GM21786 (cell line): ENCODE results near the gene DNAAF5.

ENCODE experiments used
- ATAC-seq: cut with Tn5 transposase; IDR thresholded peaks from one replicate; pipeline ENCODE4 v1.9.1; 2021; ENCODE audit not compliant: unreplicated experiment

The DNAAF5 gene

DNA sequence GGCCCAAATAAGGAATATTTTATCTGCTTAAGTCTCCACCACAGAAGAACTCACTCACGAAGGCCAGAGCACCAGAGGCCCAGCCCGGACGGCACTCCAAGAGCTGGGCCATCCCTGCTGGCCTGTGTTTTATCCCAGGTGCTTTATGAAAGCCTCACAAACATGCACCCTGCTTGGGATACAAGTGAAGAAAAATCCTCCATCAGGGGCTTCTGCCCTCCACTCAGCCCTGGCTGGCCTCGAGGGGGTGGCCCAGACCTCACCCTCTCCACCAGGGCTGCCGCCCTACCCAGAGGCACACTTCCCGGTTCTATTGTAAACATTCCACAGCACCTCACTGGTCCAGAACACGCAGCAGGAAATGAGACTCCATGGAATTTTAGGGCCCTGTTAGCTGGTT, 19.8 kb upstream of the DNAAF5 start:
- no peak for ATAC-seq

DNA sequence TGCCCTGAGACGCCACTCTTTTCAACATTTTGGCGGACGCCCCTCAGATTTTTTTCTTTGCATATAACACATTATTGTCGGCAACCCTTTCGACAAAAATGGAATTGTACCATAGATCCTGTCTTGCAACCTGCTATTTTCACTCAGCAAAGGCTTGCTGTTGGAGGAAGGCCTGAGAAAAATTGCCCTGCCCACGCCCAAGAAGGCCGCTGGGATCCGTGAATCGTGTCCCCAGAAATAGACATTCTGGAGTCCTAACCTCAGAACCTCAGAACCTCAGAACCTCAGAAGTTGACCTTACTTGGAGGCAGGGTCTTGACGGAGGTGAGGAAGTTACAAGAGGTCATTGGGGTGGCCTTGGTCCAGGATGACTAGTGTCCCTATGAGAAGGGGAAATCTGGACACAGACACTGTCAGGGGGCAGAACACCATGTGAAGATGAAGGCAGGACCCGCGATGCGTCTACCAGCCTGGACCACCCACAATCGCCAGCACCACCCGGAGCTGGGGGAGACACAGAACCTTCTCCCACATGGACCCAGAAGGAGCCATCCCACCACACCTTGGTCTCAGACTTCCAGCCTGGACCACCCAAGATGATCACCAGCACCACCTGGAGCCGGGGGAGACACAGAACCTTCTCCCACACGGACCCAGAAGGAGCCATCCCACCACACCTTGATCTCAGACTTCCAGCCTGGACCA, 19.1 kb upstream of the DNAAF5 start:
- ATAC-seq = no peak

DNA sequence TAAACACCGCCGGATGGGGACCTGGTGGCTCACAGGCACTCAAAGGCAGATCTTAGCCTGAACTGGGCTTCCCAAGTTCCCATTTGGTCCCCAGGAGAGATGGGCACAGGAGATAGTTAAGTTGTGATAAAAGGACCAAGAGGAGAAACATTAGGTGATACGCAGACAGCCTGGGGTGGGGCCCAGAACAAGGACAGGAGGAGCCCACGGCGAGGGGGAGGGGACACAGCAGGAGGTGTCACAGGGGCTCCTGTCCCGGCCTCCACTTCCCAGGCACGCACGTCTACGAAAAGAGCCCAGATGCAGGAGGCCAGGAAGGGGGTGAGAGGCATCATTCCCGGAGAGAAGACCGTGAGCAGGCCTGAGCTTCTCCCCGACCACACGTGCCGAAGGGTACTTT, 16.3 kb upstream of the DNAAF5 start:
- no peak for ATAC-seq

DNA sequence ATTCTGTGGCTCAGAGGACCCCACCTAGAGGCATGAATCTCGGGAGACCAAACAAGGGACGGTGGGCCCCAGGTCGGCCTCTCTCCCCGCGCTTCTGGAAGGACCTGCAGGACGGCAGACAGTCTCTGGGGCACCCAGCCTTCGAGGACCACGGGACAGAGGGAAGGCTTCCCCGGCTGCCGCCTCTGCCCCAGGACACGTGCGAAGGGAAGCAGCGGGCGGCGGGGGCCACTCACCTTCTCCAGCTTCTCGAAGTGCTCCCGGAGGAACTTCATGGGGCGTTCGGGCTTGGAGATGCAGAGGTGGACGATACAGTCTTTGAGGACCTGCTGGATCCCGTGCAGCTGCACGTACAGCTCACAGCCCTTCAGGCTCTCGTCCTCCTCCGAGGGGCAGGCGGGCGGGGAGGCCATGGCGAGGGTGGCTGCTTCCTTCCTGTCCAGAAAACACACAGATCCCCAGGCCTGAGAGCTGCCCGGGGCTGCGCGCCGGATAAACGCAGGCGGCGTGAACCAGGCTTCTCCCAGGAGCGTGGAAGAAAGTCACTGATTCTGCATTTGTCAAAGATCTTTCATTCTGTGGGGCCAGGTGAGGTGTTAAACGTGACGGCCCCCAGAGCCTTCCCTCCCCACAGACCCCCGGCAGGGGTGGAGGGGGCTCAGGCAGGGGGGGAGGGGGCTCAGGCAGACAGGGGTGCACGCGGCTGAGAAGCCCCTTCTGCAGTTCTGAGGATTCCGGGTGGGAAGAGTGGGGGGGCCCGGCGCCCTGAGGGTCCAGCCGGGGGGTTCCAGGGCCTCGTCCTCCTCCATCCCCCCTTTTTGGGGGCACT, 15.2 kb upstream of the DNAAF5 start:
- no peak for ATAC-seq

DNA sequence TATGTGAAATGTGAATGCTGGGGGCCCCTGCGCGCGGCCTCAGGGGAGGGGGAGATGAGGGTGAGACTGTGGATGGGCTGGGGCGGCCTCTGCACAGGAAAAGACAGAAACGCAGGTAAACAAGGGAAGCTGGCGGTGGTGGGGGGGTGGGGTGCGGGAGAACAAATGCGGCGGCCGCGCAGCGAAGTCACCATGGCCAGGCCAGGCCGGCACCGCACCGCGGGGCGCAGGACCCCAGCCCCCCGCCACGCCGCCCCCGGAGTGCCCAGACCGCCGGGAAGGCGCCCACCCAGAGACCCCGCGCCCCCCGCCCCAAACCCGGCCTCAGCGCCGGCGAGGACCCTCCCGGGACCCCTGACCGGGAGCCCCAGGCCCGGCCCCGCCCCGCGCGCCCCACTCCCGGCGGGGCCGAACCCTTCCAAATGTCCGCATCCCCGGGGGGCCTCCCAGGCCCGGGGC, 14.5 kb upstream of the DNAAF5 start:
- ATAC-seq = no peak

DNA sequence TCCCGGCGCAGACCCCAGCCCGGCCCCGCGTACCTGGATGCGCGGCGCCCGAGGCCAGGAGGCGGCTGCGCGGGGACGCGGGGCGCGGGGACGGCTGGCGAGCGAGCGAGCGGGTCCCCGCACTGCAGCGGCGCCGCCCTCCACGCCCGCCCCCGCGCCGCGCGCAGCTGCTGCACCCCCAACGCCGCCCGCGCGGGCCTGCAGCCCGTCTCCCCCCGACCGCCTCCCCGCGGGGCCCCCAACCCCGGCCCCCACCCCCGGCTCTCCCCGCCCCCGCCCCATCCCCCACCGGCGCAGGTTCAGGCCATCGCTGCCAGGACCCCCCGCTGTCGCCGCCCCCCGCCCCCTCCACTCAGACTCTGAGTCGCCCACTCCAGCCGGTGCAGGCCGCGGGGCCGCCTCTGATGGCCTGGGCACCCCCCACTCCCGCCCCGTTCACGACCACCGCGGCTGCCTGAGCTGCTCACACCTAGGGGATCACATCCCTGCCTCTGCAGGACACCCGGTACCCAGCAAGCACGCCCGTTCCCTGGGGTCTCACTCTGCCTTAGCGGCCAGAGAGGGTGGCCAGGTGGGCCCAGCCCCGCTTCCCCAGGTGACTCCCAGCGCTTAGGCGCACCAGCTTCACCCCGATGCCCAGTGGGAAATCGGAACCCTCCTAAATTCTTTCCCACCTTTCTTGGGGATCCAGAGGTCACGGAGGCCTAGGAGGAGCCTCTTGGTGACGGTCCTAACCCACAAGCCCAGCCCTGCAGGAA, 13.9 kb upstream of the DNAAF5 start:
- no peak for ATAC-seq

DNA sequence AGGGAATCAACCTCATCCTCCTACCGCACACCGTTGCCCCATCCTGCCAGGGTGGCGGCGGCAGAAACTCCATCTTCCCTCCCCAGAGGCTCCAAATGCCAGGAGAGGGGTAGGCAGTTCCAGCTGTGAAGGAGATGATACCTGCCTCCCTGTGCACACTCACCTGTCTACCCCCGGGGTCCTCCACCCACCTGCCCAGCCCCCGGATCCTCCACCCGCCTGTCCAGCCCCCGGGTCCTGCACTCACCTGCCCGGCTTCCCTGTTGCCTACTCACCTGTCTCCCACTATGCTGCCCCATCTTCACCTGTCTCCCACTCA, 13.4 kb upstream of the DNAAF5 start:
- no peak for ATAC-seq

DNA sequence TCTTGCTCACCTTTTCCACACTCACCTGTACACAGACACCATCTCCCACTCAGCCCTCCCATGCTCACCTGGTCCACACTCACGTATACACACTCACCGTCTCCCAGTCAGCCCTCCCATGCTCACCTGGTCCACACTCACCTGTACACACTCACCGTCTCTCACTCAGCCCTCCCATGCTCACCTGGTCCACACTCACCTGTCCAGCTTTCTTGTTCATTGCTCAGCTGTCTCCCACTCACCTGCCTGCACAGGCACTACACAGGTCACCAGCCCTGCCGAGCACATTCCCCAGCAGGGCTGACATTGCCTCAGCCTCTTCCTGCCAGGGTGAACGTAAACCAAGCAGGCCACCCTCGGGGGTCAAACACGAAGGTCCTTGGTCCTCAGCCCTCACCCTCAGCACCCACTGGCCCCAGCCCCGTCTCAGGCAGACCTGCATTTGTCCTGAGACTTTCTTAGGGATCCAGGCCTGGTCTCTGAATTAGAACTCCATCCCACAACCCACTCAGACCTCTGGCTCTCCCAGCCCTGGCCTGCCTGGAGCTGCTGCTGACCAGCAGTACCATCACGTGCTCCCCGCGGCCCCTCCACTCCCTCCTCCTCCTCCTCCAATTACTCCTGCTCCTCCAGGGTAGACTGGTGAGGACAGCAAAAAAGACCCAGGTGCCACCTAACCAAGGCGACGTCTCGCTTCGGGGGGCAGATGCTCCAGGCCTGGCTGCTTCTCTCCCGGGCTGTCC, 12.8 kb upstream of the DNAAF5 start:
- no peak for ATAC-seq

DNA sequence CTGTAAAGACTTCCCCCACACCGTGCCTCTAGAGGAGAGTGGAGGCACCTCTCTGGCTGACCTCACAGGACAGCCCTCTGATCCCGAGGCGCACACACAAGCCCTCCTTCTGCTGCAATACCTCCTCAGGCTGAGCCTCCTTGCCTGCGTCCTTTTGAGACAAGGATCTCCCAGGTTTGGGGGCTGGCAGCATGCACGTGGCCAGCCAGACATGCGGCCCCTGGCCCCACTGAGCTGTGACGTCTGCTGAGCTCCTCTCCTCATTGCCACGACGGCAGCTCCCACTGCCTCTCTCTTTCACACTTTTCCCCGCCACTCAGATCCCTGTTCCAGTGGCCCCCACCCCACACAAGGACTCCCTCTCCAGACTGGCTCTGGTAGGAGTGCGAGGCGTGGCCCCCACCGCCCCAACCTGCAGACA, 12.2 kb upstream of the DNAAF5 start:
- no peak for ATAC-seq

DNA sequence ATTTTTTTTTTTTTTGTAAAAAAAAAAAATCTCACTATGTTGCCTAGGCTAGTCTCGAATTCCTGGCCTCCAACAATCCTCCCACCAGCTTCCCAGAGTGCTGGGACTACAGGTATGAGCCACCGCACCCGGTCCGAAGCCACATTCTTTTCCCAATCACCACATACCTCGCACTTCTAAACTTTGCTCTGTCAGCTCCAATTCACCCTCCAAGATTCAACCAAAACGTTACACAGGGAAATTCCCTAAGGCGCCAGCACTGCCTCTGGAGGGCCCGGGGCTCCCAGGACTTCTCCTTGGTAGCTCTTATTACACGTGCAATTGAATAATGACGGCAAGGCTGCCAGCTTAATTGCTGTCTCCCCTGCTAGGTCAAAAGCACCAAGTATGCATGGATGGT, 10.3 kb upstream of the DNAAF5 start:
- ATAC-seq = no peak

DNA sequence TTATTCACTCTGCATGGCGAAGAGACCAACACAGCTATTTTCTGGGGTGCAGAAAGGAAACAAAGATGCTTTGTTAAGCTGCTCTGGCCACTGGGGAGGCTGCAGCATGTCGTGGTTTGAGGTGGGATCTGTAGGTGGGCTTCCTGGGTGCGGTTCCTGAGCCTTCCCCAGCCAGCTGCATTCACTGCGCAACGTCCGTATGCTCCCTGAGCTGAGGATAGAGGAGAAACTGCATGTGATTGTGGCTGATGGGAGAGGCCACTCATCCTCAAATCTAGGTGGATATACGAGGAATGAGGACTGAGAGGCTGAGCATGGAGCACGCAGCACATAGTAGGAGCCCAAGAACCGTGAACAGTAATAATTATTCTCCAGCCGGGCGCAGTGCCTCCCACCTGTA, 9.9 kb upstream of the DNAAF5 start:
- no peak for ATAC-seq

DNA sequence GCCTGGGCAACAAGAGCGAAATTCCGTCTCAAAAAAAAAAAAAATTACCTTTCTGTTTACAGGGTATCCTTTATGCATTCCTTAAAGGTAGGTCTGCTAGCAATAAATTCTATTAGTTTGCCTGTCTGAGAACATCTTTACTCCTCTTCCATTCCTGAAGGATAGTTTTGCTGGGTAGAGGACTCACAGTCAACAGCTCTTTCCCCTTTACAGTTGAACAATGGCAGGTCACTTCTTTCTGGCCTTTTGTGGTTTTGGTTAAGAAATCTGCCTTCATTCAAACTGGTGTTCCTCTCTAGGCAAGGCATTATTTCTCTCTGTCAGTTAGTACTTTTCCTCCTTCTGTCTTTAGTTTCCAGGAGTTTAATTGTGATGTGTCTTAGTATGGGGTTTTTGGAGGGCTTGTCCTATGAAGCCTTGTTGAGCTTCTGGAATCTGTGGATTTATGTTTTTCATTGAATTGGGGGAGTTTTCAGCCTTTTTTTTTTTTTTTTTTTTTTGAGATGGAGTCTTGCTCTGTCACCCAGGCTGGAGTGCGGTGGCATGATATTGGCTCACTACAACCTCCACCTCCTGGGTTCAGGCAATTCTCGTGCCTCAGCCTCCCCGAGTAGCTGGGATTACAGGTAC, 4.8 kb upstream of the DNAAF5 start:
- ATAC-seq = no peak

DNA sequence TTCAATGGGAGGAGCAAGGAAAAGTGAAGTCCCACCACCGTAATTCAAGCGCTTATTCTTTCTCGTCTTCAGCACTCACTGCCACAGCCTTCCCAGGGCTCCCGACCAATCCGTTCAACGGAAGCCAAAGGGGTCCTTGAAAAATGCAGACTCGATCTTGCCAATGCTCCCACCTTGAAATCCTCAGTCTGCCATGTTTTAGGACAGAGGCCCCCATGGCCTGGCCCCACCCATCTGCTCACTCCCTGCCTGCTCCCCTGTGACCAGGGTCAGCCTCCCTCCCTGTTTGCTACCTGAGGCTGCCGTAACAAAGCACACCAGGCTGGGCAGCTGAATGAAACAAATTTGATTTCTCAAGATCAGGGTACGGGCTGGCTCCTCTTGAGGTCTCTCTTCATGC, 3.0 kb upstream of the DNAAF5 start:
- ATAC-seq = no peak

DNA sequence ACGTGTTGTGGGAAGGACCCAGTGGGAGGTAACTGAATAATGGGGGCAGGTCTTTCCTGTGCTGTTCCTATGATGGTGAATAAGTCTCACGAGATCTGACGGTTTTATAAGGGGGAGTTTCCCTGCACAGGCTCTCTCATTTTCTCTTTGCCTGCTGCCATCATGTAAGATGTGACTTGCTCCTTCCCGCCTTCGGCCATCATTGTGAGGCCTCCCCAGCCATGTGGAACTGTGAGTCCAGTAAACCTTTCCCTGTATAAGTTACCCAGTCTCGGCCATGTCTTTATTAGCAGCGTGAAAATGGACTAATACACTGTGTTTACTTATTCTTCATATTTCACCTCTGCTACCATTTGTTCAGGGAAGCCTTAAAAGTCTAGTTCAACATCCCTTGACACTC, 2.2 kb upstream of the DNAAF5 start:
- ATAC-seq = no peak

DNA sequence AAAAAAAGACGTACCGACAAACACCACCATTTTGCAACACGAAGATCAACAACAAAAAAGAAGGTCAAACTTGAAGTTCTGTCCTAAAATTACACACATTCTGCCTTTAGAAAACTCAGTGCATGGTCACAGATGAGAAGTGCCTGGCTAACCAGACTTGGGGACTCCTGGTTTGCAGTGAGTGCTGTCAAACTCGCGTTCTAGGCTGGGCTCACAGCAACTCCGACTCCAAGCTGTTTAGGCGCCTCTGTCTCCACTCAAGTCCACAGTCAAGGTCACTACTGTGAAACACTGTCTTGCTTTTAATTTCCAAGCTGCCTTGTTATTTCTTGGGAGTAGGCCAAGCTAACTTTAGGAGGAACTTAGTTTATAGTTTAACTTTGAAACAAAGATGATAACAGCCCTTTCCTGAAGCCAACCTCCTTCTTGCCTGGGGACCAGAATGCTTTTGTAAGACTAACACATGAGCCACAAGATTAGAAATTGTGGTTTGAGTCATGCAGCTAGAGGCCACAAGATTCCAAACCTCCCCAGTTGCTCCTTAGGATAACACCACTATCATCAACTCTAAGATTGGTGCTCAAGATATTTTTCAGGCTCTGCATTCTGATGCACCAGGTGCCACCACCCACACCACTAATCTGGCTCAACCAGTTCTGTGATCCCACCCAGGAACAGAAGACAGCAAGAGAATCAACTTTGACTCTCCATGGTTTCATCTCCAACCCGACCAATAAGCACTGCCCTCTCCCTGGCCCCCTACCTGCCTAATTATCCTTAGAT, 1.1 kb upstream of the DNAAF5 start:
- no peak for ATAC-seq

DNA sequence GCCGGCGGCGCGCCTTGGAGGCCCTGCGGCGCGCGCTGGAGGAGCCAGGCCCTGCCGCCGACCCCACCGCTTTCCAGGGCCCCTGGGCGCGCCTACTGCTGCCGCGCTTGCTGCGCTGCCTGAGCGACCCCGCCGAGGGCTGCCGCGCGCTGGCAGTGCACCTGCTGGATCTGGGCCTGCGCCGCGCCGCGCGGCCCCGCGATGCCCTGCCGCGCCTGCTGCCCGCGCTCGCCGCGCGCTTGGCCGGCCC, 280 bp downstream of the DNAAF5 start:
- no peak for ATAC-seq

DNA sequence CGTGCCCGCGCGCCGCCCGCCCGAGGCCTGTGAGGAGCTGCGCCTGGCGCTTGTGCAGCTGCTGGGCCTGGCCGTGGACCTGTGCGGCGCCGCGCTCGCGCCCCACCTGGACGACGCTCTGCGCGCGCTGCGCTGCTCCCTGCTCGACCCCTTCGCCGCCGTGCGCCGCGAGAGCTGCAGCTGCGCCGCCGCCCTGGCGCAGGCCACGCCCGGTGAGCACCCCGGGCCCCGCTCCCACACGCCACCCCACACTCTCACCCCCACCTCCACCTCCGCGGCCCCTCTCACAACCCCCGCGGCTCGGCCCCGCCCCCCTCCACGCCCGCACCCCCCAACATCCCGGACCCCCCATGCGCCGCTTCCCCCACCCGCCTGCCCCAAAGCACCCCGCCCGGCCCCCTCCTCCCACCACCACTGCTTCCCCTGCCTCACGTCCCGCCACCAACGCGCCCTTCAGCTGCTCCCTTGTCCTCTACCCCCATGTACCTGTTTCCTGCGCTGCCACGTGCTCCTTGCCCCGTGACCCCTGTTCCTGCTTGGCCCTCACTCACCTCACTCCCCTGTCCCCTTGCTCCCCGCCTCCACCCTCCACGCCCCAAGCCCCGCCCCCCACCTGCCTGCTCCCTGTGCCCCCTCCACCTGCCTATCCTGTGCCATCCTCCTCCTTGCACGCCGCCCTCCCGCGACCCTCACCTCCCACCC, 756 bp downstream of the DNAAF5 start, which contains the start of gene PRKAR1B:
PRKAR1B (minus strand) TSS at position 178 of the 702 bp plus-strand sequence. CDS start 15,776 bp downstream, outside the sequence.
- ATAC-seq = peak; percentile 18

DNA sequence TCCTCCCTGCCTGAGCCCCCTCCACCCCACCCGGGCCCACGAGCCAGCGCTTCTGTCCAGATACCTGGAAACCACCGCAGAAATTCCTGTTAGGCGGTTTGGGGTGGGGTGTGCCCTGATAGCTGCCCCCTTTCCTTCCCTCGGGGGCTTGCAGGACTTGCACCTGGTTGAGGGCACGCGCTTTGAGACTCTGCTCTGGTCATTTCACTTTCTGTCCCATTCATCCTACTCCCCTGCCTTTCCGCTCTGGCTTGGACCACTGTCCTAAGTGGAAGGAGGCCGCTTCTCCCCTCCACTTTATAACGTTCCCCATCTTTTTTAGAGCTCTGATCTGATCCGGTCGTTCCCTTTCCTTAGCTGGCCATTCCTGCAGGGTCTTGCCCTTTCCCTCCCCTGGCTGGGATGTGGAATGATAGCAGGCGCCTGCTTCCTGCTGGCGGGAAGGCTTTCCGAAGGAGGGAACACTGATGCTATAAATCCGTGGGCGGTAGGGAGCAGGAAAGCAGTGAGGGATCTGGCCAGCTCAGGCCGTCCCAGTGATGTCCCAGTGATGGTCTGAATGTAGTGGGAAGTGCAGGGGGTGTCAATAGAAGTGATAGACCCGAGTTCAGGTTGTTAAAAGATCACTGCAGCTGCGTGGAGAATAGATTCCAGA, 1.4 kb downstream of the DNAAF5 start:
- ATAC-seq = no peak

DNA sequence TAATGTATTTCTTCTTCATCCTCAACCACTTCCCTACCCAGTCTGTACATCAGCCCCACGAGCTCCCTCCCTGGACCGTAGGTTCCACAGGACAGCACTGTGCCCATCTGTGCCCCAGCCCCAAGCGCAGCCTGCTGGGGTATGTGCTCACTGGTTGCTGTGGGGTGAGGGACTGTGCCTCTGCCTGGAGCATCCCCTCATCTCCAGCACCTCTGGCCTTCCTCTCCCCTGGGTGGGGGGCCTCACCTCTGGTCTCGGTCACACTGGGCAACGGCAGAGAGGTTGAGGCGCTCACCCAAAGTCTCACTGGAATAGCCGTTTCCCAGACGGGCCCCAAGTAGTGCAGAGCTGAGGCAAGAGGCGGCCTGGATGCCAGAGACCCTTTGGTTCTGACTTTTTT, 2.1 kb downstream of the DNAAF5 start:
- ATAC-seq = no peak
